Ishikawa (cell line): ENCODE results near the gene KRT17.

ENCODE experiments used
- CEBPB ChIP-seq: IDR thresholded peaks from 2 replicates; pipeline ENCODE4 v1.6.1; 2012
- FOXM1 ChIP-seq: IDR thresholded peaks from 2 replicates; pipeline ENCODE4 v1.6.1; 2012; ENCODE audit warnings: low read depth, borderline replicate concordance
- YY1 ChIP-seq: IDR thresholded peaks from 2 replicates; pipeline ENCODE4 v1.6.1; 2012; ENCODE audit warnings: low read depth

DNA sequence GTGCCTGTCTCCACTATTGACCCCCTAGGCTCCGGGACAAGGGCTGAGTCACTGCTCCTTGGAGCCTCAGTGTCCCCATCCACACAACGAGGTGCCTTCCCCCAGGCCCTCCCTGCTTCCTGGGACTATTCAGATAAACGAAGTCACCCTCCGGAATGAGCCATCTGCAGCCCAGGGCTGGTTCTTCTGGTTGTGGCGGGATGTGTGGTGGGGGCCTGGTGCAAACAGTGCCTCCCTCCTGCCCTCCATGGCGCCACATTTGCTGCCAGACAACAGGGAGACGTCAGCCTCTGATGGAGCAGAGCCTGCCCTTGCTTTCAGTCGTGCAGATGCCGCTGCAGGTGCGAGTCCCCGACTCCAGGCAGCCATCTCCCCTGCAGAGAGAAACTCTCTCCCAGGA, 6.7 kb downstream of the KRT17 start:
- no peak for TF ChIP-seq CEBPB
- TF ChIP-seq FOXM1, result no peak
- no peak for TF ChIP-seq YY1
